IPS DF 4.7 (cell line): ENCODE data around the gene TECPR2.
A peak's percentile ranks its signal among the peaks of the same experiment; 100 is the strongest.
"Not testable (repeated sequence)": the region's sequence is repeated elsewhere in the genome, so short reads cannot be mapped to it uniquely, and the experiment has no call there.

Source experiments
- DNase-seq: peaks from one replicate; pipeline ENCODE4 v3.0.0-alpha.2; 2013; ENCODE audit warnings: low spot score; ENCODE audit errors: extremely low read depth

TECPR2 gene

GRCh38 chr14:102362545-102363181 is at the start of gene TECPR2, which contains the start of gene CINP:
Gene TECPR2 (plus strand): TSS chr14:102362941. CDS start chr14:102376722, 13,781 bp downstream.
Gene CINP (minus strand): TSS chr14:102362890. CDS start chr14:102362851, 39 bp downstream.
- DNase-seq, result peak; percentile 30

GRCh38 chr14:102314242-102315011 is 48.3 kb upstream of the TECPR2 start:
- DNase-seq, result no peak

GRCh38 chr14:102315121-102315520 is 47.6 kb upstream of the TECPR2 start:
- DNase-seq, result no peak

- DNase-seq, result no peak
These were observed 46.4 kb upstream of the TECPR2 start for GRCh38 chr14:102316338-102316742.

GRCh38 chr14:102316743-102317563 is 45.8 kb upstream of the TECPR2 start:
- DNase-seq, result peak; percentile 75

- DNase-seq, result peak; percentile 25
These were observed 45.0 kb upstream of the TECPR2 start for GRCh38 chr14:102317564-102318248.

- DNase-seq, result no peak
These were observed 43.9 kb upstream of the TECPR2 start for GRCh38 chr14:102318781-102319276.

GRCh38 chr14:102319351-102320032 is 43.2 kb upstream of the TECPR2 start, which contains the start of gene ZNF839:
Gene ZNF839 (plus strand): TSS chr14:102319746. CDS start chr14:102319766, 20 bp downstream.
- no peak for DNase-seq

GRCh38 chr14:102320033-102320660 is 42.6 kb upstream of the TECPR2 start:
- DNase-seq, result no peak

GRCh38 chr14:102320671-102321455 is 41.9 kb upstream of the TECPR2 start:
- no peak for DNase-seq

- no peak for DNase-seq
These were observed 41.0 kb upstream of the TECPR2 start for GRCh38 chr14:102321456-102322422.

- no peak for DNase-seq
These were observed 39.6 kb upstream of the TECPR2 start for GRCh38 chr14:102323102-102323501.

- DNase-seq, result no peak
These were observed 36.9 kb upstream of the TECPR2 start for GRCh38 chr14:102325791-102326345.

GRCh38 chr14:102326583-102326982 is 36.2 kb upstream of the TECPR2 start:
- no peak for DNase-seq

- not testable (repeated sequence) for DNase-seq
These were observed 33.4 kb upstream of the TECPR2 start for GRCh38 chr14:102329381-102329780.

- no peak for DNase-seq
These were observed 31.9 kb upstream of the TECPR2 start for GRCh38 chr14:102330806-102331205.

GRCh38 chr14:102333390-102333789 is 29.4 kb upstream of the TECPR2 start:
- DNase-seq, result no peak
